Epithelial cell of esophagus (primary cell): Measurements from ENCODE around the gene GSG1L.

Experiments
- DNase-seq: peaks from one replicate; pipeline ENCODE4 v3.0.0; 2010; ENCODE audit warnings: low read depth
- H3K4me3 ChIP-seq: 2 replicates; pipeline ENCODE4 v1.5.1; 2011; ENCODE audit warnings: mild to moderate bottlenecking, low read length, control low read depth
- TF ChIP-seq, protein P1 (sequence below): IDR thresholded peaks from 2 replicates; pipeline ENCODE4 v1.5.1; 2011; ENCODE audit warnings: low read depth, mild to moderate bottlenecking, low read length, control low read depth, inconsistent platforms; ENCODE audit not compliant: insufficient read depth; ENCODE audit errors: missing control alignments

Gene GSG1L

DNA sequence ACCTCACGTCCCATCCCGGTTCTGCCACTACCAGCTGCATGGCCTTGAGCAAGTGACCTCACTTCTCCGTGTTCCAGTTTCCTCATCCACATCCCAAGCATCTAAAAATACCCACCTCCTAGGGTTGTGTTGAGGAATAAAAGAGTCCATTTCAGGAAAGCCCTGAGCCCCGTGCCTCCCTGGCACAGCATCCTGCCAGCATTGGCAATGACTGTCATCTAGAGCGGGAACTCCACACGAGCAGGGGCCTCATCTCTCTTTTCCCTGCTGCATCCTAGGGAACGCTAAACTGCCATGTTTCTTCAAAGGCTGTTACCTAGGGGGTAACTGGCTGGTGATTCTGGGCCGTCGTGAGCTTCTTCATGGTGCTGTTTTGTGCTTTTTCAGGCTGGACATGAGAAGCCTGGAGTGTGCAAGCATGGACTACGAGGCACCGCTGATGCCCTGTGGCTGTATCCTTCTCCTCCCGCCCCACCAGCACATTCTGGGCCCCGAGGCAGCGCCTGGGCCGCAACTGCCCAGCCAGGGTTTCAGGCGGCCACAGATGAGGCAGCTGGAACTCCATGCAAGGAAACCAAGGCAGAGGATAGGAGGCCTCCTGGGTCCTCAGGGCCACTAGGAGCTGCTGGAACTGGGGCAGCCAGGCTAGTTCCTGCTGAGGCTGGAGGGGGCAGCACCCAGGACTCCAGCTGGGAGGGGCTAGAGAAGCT, 292.2 kb downstream of the GSG1L start:
- TF ChIP-seq, protein P1, sequence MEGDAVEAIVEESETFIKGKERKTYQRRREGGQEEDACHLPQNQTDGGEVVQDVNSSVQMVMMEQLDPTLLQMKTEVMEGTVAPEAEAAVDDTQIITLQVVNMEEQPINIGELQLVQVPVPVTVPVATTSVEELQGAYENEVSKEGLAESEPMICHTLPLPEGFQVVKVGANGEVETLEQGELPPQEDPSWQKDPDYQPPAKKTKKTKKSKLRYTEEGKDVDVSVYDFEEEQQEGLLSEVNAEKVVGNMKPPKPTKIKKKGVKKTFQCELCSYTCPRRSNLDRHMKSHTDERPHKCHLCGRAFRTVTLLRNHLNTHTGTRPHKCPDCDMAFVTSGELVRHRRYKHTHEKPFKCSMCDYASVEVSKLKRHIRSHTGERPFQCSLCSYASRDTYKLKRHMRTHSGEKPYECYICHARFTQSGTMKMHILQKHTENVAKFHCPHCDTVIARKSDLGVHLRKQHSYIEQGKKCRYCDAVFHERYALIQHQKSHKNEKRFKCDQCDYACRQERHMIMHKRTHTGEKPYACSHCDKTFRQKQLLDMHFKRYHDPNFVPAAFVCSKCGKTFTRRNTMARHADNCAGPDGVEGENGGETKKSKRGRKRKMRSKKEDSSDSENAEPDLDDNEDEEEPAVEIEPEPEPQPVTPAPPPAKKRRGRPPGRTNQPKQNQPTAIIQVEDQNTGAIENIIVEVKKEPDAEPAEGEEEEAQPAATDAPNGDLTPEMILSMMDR, result no peak

DNA sequence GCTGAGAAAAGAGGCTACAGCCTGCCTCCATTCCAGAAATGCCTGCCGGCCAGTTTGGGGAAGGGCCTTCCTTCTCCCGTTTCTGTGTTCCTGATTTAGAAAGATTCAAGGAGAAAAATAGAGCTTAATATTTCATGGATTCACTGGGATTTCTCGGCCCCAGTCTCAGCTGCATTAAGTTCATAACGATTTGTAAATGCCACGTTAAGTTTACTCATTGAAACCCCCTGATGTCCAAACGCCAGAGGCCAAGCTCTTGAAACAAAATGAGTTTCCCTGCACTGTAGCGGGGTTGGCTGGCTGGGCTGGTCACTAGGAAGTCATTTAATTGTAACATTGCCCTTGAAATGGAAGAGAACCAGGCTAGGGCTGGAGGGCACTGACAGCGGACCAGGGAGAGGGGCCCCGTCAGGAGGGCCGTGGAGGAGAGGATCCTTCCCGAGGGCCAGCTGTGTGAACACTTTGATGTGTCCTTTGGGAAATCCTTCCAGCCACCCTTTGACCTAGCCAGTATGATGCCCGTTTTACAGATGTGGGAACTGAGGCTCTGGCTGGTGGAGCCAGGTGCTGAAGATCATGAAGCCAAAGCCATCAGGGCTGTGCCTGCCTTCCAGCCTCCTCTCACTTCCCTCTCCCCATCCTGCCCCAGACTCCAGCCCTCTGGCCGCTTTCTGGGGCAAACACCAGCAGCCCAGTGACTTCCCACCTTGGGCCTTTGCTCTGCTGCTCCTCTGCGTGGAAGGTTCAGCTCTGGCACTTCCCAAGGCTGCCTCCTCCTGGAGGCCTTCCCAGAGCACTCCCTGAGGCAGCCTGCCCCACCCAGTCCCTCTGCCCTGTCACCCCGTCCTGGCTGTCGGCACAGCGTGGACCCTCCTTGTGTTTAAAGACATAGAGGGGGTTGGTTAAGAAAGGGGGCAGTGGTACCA, 293.0 kb downstream of the GSG1L start:
- no peak overlapping the region for H3K4me3 ChIP-seq
- DNase-seq, result no peak
- TF ChIP-seq, protein P1, result no peak

More for the DNA sequence above, 292.2 kb downstream of the GSG1L start:
- DNase-seq, result no peak
- no peak overlapping the region for H3K4me3 ChIP-seq

DNA sequence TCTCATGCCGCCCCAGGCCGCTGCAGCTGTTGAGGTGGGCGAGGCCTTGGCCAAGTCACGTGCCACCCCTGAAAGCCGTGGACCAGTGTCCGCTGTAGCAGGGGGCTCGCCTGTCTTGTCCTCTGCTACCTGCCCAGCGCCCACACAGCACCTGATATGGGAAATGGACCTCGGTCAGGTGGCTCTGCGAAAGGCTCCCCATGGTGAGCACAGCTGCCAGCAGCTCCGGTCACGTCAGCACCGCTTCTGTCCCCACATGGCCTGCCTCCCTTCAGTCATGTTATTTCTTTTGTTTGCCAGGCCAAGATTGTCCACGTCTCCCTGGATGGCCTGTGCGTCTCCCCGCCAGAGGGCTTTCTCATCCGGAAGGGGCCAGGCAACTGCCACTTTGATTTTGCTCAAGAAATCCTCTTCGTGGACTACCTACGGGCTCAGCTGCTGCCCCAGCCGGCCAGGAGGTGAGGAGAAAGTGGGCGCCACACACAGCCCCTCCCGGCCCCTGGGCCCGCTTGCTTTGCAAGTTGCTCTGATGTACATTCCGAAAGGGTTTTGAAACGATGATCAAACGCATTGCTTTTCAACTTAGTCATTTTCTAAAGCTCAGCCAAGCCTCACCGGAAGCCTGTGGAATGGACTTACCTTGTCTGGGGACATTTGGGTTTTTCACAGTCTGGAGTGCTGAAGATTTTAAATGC, 293.8 kb downstream of the GSG1L start:
- no peak overlapping the region for H3K4me3 ChIP-seq
- TF ChIP-seq, protein P1, result no peak
- peak; percentile 58 for DNase-seq

DNA sequence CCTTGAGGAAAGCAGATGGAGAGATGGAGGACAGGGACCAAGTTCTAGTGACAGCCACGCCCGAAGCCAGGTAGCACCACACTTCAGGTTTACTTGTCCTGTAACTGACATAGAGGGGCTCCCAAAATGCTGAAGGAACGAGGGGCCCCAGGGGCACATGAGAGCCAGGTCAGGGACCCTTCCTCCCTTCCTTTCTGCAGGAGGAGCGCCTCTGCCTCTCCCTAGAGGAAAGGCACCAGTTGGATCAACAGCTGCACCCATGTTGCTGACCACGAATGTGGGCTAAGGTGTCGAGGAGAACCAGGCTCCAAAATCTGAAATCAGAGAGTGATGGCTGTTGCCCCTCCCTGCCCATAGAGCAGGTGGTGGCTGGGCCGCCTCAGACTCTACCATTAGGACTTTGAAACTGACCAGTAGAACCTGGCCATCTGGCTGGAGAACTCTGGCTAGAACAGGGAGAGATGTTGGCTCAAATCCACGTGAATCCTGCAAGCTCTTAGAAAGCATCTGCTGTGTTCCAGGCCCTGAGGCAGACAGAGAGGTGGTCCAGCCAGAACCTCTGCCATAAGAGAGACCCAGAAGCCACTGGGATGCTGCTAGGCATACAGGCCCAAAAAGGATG, 294.8 kb downstream of the GSG1L start:
- no peak for DNase-seq
- no peak overlapping the region for H3K4me3 ChIP-seq
- TF ChIP-seq, protein P1, result no peak

DNA sequence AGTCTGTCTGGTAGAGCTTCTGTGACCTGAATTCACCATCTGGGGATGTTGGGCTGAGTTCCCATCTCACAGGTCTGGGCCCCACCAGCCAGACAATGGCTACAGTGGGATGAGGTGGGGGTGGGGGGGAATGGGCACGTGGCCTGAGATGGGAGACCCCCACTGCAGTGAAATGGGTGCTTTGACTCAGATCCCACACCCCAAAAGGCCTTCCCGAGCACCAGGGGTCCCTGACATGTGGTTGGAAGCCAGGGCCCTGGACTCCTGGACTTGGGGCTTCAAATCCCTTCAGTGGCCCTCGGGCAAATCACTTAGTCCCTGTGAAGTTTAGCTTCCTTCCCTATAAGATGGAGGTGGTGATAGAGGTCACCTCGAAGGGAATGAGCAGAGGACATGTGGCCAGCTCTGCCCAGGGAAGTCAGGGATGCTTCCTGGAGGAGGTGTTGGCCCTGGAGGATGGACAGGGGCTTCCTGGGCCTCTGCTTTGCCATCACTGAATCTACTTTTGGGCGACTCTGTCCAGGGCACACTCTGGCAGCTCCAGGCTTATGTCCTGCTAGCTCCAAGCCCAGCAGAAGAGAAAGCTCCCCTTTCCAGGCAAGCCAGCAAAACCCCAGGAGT, 295.4 kb downstream of the GSG1L start:
- DNase-seq, result no peak
- no peak overlapping the region for H3K4me3 ChIP-seq
- TF ChIP-seq, protein P1, result no peak

DNA sequence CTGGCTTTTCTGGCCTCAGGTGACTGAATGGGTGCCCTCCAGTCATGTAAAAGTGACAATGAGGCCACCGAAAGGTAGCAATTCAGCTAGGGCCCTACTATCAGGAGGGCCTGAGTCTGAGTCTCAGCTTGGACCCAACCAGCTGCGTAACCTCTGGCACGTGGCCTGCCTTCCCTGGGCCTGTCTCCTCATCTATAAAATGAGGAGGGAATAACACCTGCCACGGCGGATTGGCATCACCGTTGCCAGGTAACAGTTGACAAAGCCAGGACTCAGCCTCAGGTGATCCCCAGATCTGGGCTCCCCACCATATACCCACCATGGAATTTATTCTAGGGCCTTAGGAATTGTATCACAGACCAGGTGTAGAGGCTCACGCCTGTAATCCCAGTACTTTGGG, 296.4 kb downstream of the GSG1L start:
- TF ChIP-seq, protein P1, result no peak
- no peak for DNase-seq
- H3K4me3 ChIP-seq, result no peak overlapping the region
